ENCODE results near the gene U2AF2.

DNA sequence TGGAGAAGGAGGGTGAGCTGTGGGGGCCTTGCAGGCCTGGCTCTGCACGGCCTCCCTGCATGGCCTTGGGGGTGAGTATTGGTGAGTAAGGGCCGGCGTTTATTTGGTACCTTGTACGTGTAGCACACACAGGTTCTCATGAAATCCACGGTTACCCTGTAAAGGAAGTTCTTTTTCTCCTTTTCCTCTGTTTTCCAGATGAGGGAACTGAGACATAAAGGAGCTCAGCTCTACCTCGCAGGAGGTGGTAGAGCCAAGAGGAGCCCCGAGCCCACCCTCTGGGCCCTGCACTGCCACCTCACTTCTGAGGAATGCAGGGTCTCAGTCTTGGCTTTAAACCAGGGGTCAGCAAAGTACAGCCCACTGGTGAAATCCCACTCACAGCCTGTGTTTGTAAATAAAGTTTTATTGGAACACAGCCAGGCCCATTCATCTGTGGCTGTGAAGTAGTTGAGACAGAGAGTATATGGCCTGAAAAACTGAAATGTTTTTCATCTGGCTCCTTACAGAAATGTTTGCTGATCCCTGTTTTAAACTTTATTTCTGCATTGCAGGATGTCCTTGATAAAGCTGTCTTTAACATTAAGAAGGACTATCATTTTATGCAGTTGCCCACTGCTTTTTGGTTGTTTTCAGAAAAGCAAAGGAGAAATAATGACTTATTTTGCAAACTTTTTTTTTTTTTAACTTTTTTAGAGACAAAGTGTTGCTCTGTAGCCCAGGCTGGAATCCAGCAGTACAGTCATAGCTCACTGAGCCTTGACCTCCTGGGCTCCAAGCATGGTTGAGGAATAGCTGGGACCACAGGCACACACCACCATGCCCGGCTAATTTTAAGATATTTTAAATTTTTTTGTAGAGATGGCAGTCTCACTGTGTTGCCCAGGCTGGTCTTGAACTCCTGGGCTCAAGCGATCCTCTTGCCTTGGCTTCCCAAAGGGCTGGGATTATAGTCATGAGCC, 26.6 kb downstream of the U2AF2 start:
- TF ChIP-seq, protein P1, sequence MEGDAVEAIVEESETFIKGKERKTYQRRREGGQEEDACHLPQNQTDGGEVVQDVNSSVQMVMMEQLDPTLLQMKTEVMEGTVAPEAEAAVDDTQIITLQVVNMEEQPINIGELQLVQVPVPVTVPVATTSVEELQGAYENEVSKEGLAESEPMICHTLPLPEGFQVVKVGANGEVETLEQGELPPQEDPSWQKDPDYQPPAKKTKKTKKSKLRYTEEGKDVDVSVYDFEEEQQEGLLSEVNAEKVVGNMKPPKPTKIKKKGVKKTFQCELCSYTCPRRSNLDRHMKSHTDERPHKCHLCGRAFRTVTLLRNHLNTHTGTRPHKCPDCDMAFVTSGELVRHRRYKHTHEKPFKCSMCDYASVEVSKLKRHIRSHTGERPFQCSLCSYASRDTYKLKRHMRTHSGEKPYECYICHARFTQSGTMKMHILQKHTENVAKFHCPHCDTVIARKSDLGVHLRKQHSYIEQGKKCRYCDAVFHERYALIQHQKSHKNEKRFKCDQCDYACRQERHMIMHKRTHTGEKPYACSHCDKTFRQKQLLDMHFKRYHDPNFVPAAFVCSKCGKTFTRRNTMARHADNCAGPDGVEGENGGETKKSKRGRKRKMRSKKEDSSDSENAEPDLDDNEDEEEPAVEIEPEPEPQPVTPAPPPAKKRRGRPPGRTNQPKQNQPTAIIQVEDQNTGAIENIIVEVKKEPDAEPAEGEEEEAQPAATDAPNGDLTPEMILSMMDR (IDR thresholded peaks at IDR 0.05; ENCODE audit: low read length): no peak
- TF ChIP-seq EZH2 (optimal IDR thresholded peaks at IDR 0.05; ENCODE audit: low read depth, low read length): no peak

Measured in MM.1S (cell line).